ENCODE results near the gene HMCES.
"Not testable (repeated sequence)": the region's sequence is repeated elsewhere in the genome, so short reads cannot be mapped to it uniquely, and the experiment has no call there.

The HMCES gene

GRCh38 chr3:129259612-129260477 is 18.8 kb upstream of the HMCES start:
- no peak for DNase-seq

GRCh38 chr3:129260606-129261005 is 18.1 kb upstream of the HMCES start:
- DNase-seq, result no peak

GRCh38 chr3:129261894-129262293 is 16.8 kb upstream of the HMCES start:
- DNase-seq, result no peak

- DNase-seq, result no peak
Measured at GRCh38 chr3:129263161-129263910, 15.3 kb upstream of the HMCES start.

- not testable (repeated sequence) for DNase-seq
Measured at GRCh38 chr3:129264994-129265393, 13.7 kb upstream of the HMCES start.

GRCh38 chr3:129266651-129267050 is 12.0 kb upstream of the HMCES start:
- no peak for DNase-seq

- no peak for DNase-seq
Measured at GRCh38 chr3:129268396-129268795, 10.3 kb upstream of the HMCES start.

DNA sequence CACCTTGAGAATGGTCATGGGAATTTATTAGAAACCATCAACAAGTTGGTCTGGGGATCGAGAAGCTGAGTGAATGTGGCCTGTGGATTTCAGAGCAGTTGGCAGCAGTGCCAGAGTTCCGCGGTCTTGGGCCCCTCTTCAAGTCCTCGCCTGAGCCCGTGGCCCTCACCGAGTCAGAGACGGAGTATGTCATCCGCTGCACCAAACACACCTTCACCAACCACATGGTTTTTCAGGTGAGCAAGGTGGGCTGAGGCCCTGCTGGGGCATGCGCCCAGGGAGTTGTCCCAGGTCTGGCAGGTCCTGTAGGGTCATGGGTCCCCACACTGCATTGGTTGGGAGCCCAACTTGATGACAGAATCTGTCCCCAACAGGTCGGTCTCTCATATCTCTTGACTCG is 7.0 kb upstream of the HMCES start:
- no peak for DNase-seq

DNA sequence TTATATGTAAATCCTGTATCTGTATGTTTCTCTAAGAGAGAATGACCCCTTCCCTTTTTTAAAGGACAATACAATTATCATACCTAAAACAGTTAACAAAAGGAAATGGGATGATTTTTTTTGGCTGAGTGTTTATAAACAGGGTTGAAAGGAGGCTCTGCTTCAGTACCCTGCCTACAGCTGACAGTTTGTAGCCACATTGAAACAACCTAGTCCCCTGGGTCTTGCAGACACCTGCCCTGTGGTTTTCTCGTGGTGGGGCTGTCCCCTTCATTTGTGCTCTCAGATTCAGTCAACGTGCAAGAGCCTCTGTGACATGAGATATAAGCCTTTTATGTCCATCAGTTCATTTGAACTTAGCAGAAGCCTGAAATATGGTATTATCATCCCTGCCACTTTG is 2.3 kb upstream of the HMCES start:
- DNase-seq, result peak; percentile 45

DNA sequence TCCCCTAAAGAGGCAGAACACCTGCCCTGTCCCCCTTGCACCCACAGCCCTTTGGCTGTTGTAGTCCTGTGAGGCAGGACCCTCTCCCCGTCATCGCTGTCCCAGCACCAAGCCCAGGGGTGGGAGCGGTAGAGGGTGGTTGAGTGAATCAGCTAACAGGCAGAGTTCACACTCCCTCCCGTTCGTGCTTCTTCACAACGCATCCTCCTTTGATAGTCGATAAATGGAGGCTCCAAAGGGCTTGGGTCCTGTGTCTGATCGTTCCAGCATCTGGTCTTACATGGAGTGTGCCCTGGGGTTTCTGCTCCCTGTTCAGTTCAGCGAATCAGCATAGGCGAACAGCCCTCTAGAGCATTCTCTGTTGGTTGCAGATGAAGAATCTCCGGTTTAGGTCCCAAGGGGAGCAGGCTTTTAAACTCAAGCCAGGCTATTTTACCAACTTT is 820 bp upstream of the HMCES start:
- no peak for DNase-seq

DNA sequence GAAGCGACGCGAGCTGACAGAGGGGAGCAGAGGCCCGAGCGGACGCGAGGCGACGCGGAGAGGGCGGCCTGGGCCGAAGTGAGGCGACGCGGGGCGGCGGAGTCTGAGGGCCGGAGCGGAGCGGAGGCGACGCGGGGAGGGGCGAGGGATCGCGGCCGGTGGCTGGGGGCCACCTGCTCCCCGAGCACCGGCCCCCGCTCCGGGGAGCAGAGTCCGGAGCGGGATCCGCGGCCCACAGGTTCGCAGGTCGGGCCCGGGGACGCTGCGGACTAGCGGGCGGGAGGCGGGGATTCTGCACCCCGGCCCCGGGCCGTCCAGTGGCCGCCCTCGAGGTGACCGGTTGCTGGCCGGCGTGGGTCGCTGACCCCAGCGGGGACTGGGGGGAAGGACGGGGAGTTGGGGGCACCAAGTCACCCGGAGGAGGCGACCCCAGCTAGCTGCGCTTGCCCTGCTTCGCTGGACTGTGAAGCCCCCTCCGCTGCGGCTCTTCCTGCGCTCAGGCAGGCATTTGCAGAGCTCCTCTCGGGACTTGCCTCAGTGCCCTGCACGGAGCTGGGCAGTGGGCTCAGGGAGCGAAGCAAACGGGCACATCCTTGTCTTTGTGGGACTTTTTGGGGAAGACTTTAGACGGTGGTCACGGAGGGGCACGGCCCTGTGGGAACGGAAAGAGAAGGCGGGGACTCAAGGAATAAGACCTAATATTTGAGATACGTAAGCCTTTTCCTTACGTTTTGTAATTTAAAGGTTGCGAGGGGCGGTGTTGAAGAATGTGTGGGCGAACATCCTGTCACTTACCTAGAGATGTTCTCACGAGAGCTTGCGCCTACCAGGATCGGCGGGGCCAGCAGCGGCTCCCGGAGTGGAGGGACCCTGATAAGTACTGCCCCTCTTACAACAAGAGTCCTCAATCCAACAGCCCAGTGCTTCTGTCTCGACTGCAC is 566 bp downstream of the HMCES start:
- DNase-seq, result peak; percentile 72

GRCh38 chr3:129280183-129280582 is 1.5 kb downstream of the HMCES start:
- DNase-seq, result no peak

- no peak for DNase-seq
Measured at GRCh38 chr3:129281726-129282125, 3.1 kb downstream of the HMCES start.

- DNase-seq, result peak; percentile 76
Measured at GRCh38 chr3:129282727-129283327, 4.2 kb downstream of the HMCES start.

DNA sequence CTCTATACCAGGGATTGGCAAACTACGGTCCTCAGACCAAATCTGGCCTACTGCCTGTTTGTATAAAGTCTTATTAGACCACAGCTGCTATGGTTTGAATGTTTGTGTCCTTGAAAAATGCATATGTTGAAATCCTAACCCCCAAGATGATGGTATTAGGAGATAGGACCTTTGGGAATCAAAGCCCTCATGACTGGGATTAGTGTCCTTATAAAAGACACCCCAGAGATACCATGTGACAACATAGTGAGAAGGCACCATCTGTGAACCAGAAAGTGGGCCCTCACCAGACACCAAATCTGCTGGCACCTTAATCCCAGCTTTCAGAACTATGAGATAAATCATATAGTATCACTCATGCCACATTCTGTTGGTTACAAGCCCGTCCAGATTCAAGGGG is 7.4 kb downstream of the HMCES start:
- no peak for DNase-seq

GRCh38 chr3:129288446-129288845 is 9.8 kb downstream of the HMCES start:
- no peak for DNase-seq

GRCh38 chr3:129289201-129289921 is 10.7 kb downstream of the HMCES start:
- no peak for DNase-seq

GRCh38 chr3:129291236-129291886 is 12.7 kb downstream of the HMCES start:
- no peak for DNase-seq

- no peak for DNase-seq
Measured at GRCh38 chr3:129295286-129295685, 16.6 kb downstream of the HMCES start.

- no peak for DNase-seq
Measured at GRCh38 chr3:129304146-129304961, 25.7 kb downstream of the HMCES start.

- no peak for DNase-seq
Measured at GRCh38 chr3:129304962-129305222, 26.2 kb downstream of the HMCES start.

All from activated CD4-positive, alpha-beta T cell treated with anti-CD3 and anti-CD28 coated beads, Interleukin-10, Interleukin-2, amounts not matched to agents 100 ng/mL and 50 ng/mL, durations not matched to agents 16 hours and 8 hours (primary cell).